ENCODE data around the gene LETM1. TPM values are rescaled to one million over a fixed set of nuclear protein-coding genes. Genes with fewer than 3 reads are reported as not detected.

Gene LETM1
- total RNA-seq, 1 donor from 2014 or later, result 39.8 TPM

- intact Hi-C loops (cut with DNase I), result no loop called here
- ATAC-seq, result no peak
Observed at GRCh38 chr4:1834047-1834775, 21.7 kb downstream of the LETM1 start.

GRCh38 chr4:1833307-1834046 lies 22.5 kb downstream of the LETM1 start:
- ATAC-seq (no peak), DNase-seq (ENCODE audit: missing footprints) (no peak)
- intact Hi-C loops (cut with DNase I), result no loop called here

More at GRCh38 chr4:1834047-1834775, 21.7 kb downstream of the LETM1 start:
- DNase-seq (ENCODE audit: missing footprints), result no peak

DNA sequence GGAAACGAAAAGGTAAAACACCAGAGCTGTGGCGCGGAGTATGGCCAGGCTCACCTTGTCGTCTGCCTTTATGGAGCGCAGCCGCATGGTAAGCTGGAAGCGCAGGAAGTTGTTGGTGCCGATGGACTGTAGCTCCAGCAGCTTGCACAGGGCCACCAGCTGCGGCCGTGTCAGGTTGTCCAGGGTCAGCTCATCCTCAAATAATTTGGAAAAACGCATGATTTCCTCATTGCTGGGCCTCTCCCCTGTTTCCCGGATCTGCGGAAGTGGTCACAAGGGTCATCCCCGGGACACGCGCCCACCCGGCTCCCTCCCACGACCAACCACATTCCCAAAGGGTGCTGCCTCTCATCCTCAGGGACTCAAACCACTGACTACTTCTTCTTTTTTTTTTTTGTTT lies 23.3 kb downstream of the LETM1 start:
- ATAC-seq, result no peak
- intact Hi-C loops (cut with DNase I), result no loop called here
- no peak for DNase-seq (ENCODE audit: missing footprints)

- DNase-seq (ENCODE audit: missing footprints) (no peak), ATAC-seq (no peak)
- intact Hi-C loops (cut with DNase I), result no loop called here
Observed at GRCh38 chr4:1831331-1831730, 24.6 kb downstream of the LETM1 start.

DNA sequence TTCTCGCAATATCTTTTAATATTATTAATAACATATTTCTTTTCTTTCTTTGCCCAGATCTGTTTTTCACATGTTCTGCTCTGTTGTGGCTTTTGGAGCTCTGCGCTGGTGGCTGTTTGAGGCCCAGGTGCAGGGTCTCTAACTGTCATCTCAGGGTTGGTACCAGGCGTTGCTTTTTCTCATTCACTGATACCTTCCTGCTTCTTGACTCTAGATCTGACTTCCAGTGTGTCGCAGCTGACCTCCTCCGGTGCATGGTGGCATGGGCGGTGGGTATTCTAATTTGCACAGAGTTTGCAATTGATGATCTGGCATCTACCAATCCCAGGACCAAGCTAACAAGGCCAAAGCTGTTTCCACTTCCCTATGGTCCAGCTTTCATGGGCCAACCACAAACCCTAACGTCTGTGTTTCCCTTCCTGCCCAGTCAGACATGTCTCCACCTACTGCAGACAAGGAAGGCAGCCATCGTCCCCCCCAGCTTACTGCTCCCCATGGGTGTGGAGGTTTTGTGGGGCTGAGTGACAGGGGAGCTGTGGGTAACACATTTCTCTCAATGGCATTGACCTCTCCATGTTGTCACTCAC lies 25.2 kb downstream of the LETM1 start:
- intact Hi-C loops (cut with DNase I), result no loop called here
- no peak for ATAC-seq

GRCh38 chr4:1830234-1830633 lies 25.7 kb downstream of the LETM1 start:
- no peak for ATAC-seq
- intact Hi-C loops (cut with DNase I), result no loop called here

More for the DNA sequence above, 25.2 kb downstream of the LETM1 start:
- no peak for DNase-seq (ENCODE audit: missing footprints)

GRCh38 chr4:1826531-1827350 lies 29.2 kb downstream of the LETM1 start:
- no peak for DNase-seq (ENCODE audit: missing footprints)
- intact Hi-C loops (cut with DNase I), result no loop called here
- no peak for ATAC-seq

More at GRCh38 chr4:1830234-1830633, 25.7 kb downstream of the LETM1 start:
- no peak for DNase-seq (ENCODE audit: missing footprints)

GRCh38 chr4:1825326-1825725 lies 30.6 kb downstream of the LETM1 start:
- ATAC-seq (no peak), DNase-seq (ENCODE audit: missing footprints) (peak; percentile 30)
- intact Hi-C loops (cut with DNase I), result no loop called here

DNA sequence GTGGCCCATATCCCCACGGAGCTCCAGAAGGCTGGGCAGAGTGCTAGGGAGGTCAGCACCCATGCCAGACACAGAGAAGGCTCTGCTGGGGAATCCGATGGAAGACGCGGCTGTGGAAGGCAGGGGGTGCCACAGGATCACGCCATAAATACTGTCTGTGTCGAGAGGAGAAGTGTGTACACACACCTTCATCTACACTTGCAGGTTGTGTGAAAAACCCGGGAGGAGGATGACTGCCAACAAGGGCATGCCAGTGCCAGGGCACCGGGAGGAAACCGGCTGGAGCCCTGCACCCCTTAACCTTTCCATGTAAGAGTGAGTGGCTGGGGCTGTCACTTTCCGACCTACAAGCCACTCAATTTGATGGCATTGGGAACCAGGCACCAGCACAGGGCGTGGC lies 31.2 kb downstream of the LETM1 start:
- peak; percentile 27 for DNase-seq (ENCODE audit: missing footprints)
- ATAC-seq, result no peak

DNA sequence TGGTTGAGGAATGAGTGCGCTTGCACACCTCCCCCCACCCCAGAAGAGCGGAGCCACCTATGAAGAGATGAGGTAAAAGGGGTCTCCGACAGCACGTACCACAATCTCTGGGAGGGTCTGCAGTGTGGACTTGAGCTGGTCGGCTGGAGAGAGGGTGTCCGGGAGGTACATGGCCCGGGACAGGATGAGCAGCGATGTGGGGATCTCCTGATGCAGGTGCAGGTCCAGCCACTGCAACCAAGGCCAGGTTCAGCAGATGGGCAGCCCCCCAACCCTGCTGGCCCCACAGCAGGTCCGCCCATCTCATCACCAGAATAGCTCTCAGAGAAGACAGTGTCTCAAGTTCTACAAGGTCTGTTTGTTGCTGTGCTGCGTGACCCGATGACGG lies 32.4 kb downstream of the LETM1 start:
- ATAC-seq, result no peak
- intact Hi-C loops (cut with DNase I), result no loop called here
- DNase-seq (ENCODE audit: missing footprints), result no peak

More for the DNA sequence above, 31.2 kb downstream of the LETM1 start:
- intact Hi-C loops (cut with DNase I), result no loop called here

GRCh38 chr4:1822568-1823544 lies 33.1 kb downstream of the LETM1 start:
- intact Hi-C loops (cut with DNase I), result no loop called here
- no peak for DNase-seq (ENCODE audit: missing footprints)
- ATAC-seq, result no peak

- no peak for DNase-seq (ENCODE audit: missing footprints)
- no peak for ATAC-seq
- intact Hi-C loops (cut with DNase I), result no loop called here
Observed at GRCh38 chr4:1821679-1822567, 34.0 kb downstream of the LETM1 start.

DNA sequence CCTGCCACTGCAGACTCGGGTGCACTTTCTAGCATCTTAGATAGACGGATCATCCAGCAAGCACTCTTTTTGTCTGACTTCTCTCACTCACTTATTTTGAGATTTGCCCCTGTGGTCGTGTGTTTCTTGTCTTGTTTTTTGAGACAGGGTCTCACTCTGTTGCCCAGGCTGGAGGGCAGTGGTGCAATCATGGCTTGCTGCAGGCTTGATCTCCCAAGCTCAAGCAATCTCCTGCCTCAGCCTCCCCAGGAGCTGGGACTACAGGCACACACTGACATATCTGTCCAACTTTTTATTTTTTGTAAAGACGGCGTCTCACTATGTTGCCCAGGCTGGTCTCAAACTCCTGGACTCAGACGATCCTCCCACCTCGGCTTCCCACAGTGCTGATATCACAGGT lies 36.1 kb downstream of the LETM1 start:
- DNase-seq (ENCODE audit: missing footprints), result no peak
- no peak for ATAC-seq
- intact Hi-C loops (cut with DNase I), result no loop called here

- DNase-seq (ENCODE audit: missing footprints) (no peak), ATAC-seq (no peak)
- intact Hi-C loops (cut with DNase I), result no loop called here
Observed at GRCh38 chr4:1819284-1819683, 36.7 kb downstream of the LETM1 start.

- ATAC-seq (no peak), DNase-seq (ENCODE audit: missing footprints) (no peak)
- intact Hi-C loops (cut with DNase I), result no loop called here
Observed at GRCh38 chr4:1815997-1816860, 39.7 kb downstream of the LETM1 start.

Data from Right ventricle myocardium inferior (tissue), 1 donor.